ENCODE data around the gene NFKBIB. TPM values are rescaled to one million over a fixed set of nuclear protein-coding genes. Genes with fewer than 3 reads are reported as not detected.
"Not testable (repeated sequence)": the region's sequence is repeated elsewhere in the genome, so short reads cannot be mapped to it uniquely, and the experiment has no call there.

NFKBIB gene, protein sequence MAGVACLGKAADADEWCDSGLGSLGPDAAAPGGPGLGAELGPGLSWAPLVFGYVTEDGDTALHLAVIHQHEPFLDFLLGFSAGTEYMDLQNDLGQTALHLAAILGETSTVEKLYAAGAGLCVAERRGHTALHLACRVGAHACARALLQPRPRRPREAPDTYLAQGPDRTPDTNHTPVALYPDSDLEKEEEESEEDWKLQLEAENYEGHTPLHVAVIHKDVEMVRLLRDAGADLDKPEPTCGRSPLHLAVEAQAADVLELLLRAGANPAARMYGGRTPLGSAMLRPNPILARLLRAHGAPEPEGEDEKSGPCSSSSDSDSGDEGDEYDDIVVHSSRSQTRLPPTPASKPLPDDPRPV
- total RNA-seq, result 7.6 and 11.3 TPM in 2 replicates

DNA sequence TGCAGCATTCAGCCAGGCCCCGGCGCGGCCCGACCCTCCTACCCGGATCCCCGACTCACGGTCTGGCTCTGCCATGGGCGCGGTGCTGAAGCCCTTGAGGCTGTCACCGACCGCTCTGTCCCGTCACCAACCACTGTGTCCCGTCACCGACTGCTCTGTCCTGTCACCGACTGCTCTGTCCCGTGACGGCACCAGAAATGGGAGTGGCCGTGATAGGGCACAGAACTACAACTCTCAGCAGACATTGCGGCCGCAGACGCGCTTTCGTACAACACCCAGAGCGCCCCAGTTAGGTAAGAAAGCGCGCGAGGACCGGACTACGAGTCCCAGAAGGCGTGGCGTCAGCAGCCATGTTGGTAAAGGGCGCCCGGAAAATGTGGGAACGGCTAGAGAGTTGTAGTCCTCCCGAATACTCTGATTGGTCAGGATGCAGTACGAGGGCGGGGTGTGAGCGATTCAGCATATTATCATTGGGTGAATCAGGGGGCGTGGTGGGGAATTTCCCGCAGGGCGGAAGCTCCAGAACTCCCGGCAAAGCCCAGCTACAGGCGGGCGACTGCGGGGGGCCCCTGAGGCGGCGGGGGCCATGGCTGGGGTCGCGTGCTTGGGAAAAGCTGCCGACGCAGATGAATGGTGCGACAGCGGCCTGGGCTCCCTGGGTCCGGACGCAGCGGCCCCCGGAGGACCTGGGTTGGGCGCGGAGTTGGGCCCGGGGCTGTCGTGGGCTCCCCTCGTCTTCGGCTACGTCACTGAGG is at the start of gene NFKBIB, which contains the start of gene SIRT2:
Gene NFKBIB (plus strand): TSS at position 523 of the 755 bp plus-strand sequence. CDS start 64 bp downstream, at position 587.
Gene SIRT2 (minus strand): TSS at position 172 of the 755 bp plus-strand sequence. CDS start 97 bp downstream, at position 75.
- peak; percentile 100 for DNase-seq (ENCODE audit: low read depth in 2 of 2)

DNA sequence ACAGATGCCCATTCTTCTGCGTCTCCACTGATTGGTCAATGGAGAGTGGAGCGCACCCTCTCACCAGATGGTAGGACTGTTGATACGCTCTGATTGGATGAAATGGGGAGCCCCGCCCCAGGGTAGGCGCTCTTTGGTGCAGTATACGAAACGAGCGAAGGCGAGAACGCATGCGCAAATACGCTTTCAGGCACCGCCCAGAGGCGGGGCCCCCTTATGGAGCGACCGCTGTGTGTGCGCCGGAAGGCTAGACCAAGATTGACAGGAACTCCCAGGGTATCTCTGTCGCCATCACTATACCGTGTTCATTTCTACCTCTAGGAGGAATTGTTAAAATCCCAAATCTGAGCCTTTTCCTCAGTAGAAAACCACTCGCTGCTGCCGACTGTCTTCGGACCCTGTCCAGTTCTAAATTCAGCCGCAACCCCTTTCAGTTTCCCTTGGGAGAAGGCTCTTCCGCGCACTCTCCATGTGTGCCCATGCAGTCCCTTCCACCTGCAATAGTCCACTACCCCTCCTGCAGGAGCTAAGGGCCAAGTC is 49.3 kb upstream of the NFKBIB start:
- DNase-seq (ENCODE audit: low read depth in 2 of 2), result peak in 1 of 2 donors; percentile 100

DNA sequence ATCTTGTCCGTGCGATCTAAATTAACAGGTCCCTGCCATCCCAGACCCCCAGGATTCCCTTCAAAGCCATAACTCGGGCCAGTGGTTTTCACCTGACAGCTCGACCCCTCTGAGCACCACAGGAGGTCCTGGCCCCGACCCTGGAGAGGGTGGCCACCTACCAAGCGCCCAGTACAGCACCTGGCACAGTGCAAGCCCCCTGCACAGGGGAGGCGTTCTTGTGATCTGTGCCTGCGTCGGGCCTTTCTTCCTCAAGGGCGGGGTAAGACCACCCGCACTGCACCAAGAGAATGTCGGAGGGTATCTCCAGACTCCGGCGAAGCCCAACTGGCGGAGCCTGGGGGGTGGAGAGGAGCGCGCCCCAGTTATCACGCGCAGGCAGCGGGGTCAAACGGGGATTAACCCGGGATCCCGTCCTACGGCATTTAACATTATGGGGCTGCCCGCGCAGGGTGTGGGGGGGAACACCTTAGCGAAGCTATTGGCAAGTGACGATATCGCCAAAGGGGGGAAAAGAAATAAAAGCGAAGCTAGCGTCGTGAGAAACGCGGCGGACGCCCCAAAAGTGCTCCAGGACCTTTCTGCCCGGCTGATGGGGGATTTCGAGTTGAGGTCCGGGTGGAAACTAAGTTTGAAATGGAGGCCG is 48.7 kb upstream of the NFKBIB start:
- no peak for DNase-seq (ENCODE audit: low read depth in 2 of 2)

DNA sequence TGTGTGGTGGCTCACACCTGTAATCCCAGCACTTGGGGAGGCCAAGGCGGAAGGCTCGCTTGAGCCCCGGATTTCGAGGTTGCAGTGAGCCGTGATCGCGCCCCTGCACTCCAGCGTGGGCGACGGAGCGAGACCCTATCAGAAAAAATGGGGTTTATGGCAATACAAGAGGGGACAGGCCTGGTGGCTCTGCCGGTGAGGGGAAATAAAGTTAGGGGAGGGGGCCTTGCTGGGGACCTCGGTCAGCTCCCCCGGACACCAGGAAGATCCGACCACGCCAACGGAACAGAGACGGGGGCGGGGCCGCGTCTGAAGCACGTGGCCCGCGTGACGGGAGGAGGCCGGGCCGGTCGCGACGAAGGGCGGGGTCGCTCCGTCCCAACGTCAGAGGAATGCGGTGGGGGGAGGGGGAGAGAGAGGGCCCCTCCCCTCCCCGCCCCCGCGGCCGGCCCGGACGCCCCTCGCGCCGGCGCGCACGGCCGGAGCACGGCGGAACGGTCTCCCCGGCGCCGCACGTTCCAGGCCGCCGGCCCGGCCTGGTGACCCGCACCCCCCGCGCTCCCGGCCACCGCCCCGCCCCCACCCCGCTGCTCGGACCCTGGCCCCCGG is 48.0 kb upstream of the NFKBIB start:
- peak; percentile 93 to 97 for DNase-seq (ENCODE audit: low read depth in 2 of 2)

DNA sequence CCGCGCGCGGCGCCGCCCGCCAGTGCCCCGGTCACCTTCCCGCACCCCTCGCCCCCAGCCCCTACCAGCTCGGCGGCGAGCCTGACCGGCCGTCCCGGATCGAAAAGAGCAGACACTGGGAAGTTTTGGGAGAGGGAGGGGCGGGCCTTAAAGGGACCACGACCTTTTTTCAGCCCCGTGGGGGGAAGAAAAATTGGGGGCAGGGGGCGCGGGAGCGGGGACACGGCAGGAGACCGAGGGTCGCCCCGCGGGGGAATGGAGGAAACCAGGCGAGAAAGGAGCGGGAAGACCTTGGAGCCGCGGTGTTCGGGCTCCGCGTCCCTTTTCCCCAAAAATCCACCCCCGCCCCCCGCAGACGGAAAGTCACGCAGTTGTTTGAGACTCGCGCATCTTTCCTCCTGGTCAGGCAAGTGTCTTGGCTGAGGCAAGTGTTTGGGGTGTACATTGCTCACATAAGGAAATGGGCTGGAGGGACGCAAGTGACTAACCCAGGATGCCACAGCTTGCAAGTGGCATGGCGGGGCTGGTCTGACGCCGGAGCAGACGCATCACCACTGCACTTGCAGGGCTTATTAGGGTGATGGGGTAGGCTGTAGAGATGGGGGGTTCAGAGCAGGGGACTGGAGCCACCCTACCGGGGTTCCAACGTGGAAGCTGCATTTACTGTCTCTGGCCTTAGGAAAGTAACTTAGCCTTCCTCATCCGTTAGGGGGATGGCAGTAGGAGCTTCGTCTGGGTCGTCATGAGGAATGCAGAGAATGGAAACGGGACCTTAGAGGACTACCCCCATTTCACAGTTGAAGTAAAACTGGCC is 47.3 kb upstream of the NFKBIB start:
- DNase-seq (ENCODE audit: low read depth in 2 of 2), result peak; percentile 55 to 71

DNA sequence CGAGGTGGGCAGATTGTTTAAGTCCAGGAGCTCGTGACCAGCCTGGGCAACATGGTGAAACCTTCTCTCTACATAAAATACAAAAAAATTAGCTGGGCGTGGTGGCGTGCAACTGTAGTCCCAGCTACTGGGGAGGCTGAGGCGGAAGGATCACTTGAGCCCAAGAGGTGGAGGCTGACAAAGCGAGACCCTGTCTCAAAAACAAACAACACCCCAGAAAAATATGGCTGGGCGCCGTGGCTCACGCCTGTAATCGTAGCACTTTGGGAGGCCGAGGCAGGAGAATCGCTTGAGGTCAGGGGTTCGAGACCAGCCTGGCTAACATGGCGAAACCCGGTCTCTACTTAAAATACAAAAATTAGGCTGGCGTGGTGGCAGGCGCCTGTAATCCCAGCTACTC is 46.6 kb upstream of the NFKBIB start:
- DNase-seq (ENCODE audit: low read depth in 2 of 2), result no peak

DNA sequence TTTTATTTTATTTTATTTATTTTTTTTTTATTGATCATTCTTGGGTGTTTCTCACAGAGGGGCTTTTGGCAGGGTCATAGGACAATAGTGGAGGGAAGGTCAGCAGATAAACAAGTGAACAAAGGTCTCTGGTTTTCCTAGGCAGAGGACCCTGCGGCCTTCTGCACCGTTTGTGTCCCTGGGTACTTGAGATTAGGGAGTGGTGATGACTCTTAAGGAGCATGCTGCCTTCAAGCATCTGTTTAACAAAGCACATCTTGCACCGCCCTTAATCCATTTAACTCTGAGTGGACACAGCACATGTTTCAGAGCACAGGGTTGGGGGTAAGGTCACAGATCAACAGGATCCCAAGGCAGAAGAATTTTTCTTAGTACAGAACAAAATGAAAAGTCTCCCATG is 44.8 kb upstream of the NFKBIB start:
- not testable (repeated sequence) for DNase-seq (ENCODE audit: low read depth in 2 of 2)

DNA sequence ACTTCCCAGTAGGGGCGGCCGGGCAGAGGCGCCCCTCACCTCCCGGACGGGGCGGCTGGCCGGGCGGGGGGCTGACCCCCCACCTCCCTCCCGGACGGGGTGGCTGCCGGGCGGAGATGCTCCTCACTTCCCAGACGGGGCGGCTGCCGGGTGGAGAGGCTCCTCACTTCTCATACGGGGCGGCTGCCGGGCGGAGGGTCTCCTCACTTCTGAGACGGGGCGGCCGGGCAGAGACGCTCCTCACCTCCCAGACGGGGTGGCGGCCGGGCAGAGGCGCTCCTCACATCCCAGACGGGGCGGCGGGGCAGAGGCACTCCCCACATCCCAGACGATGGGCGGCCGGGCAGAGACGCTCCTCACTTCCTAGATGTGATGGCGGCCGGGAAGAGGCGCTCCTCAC is 44.0 kb upstream of the NFKBIB start:
- not testable (repeated sequence) for DNase-seq (ENCODE audit: low read depth in 2 of 2)

DNA sequence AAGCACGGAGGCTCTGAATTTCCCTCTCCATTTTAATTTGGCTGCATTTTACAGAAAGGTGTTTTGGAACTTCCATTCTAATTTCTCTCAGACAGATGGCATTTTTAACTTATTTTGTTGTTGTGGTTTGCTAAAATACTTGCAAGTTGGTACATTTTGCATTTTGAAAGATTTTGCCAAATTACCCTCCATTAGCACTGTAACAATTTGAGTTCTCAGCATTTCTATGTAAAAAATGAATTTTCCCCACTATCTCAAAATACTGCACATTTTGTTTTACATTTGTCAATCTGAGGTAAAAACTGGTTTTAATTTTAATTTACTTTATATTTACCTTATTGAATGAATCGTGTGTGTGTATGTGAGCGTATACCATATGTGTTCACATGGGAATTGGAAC is 43.0 kb upstream of the NFKBIB start:
- no peak for DNase-seq (ENCODE audit: low read depth in 2 of 2)

DNA sequence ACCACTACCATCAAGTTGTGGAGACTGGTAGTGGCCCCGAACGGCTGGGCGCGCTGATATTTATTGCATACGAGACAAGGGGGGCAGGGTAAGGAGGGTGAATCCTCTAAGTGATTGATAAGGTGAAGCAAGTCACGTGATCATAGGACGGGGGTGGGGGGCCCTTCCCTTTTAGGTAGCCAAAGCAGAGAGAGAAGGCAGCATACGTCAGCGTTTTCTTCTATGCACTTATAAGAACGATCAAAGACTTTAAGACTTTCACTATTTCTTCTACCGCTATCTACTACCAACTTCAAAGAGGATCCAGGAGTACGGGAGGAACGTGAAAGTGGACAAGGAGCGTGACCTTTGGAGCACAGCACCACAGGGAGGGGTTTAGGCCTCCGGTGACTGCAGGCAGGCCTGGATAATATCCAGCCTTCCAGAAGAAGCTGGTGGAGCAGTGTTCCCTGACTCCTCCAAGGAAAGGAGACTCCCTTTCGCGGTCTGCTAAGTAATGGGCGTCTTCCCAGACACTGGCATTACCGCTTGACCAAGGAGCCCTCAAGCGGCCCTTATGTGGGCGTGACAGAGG is 40.1 kb upstream of the NFKBIB start:
- not testable (repeated sequence) for DNase-seq (ENCODE audit: low read depth in 2 of 2)

DNA sequence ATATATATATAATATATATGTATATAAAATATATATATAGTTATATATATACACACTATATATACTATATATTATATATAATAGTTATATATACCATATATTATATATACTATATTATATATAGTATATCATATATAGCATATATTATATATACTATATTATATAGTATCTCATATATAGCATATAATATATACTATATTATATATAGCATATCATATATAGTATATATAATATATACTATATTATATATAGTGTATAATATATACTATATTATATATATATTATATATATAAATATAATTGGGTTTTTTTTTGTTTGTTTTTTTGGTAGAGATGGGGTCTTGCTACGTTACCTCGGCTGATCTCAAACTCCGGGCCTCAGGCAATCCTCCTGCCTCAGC is 38.4 kb upstream of the NFKBIB start:
- no peak for DNase-seq (ENCODE audit: low read depth in 2 of 2)

DNA sequence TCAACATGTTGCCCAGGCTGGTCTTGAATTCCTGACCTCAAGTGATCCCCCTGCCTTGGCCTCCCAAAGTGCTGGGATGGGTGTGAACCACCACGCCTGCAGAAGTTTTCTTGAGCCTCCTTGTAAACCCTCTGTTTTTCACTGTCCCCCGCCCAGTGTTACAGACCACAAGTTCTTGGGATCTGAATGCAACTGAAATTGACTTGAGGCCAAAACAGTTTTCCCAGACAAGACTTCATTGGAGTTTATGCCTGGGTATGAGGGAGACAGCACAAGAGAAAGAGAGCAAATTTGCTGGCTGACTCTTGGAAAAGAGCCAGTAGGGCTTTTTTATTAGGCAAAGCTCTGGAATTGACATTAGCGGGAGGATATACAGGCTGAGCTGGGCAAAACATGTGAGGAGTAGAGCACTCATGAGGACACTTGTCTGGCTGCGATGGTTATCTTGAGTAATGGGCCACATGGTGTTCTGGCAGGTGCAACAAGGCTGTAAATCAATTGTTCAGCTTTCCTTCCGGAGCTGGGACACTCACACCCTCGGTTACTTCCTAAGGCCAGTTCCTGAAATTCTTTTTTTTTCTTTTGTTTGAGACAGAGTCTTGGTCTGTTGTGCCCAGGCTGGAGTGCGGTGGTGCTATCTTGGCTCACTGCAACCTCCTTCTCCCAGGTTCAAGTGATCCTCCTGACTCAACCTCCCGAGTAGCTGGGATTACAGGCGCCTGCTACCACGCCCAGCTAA is 37.3 kb upstream of the NFKBIB start:
- peak; percentile 91 to 93 for DNase-seq (ENCODE audit: low read depth in 2 of 2)

DNA sequence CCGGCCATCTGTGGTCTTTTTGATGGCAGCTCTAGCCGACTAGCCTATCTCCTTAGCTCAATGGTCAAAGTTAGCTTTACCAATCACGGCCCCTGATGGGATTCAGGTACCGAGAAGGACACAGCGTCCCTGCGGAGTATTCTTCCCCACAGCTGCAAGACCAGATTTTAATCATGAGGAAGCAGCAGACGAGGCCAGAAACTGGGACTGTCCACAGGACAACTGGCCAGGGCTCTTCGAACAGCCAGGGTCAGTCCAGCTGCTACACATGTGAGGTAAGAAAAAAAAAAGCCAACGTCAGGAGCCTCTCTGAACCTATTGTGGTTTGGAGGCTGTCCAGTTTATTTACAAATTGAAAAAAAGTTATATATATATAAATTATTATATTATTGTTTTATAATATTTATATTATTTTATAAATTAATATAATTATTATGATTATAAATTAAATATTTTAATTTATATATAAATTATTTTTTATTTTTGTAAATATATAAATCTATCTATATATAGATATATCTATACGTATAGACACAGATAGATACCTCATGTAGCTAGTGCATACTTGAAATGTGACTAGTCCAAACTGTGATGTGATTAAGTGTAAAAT is 32.5 kb upstream of the NFKBIB start:
- no peak for DNase-seq (ENCODE audit: low read depth in 2 of 2)

DNA sequence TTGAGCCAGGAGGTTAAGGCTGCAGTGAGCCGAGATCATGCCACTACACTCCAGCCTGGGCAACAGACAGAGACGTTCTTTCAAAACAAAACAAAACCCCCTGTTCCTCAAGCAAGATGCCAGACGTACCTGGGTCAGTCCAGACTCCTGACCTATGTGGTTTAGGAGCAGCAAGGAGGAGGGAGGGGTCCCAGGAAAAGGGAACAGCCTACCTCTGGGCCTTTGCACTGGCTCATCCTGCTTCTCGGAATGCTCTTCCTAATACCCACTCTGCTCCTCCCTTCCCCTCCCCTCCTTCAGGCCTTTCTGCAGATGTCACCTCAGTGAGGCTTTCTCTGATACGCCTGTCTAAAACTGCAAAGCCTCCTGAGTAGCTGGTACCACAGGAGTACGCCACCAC is 31.2 kb upstream of the NFKBIB start:
- no peak for DNase-seq (ENCODE audit: low read depth in 2 of 2)

DNA sequence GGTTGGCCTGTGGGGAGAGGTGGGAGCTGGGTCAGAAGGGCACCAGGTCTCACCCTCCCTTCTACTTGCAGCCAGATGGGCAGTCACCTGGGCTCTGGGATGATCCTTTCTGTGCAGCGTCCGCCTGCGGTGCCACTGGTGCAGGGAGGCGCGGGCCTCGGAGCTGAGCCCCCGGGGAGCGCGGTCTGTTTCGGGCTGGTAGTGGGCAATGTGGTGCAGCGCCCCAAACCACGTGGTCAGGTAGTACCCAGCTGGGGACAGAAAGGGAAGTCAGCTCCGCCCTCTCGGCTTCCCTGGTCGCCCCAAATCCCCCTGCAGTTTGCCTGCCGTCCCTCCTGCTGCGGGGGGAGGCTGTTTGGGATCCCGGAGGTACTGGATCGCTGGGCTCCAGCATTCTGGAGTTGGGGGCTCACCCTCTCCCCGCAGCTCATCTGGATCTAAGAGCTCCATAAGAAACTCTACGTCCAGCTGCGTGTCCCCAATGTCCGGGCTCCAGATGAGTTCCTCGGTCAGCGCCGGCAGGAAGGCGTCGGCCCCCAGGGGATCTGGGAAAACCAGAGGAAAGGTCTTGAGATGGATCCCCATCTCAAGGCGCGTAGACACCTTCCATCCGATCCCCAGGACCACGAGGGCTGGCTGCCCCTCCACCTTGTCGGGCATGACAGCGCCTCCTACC is 30.5 kb upstream of the NFKBIB start:
- peak in 1 of 2 donors; percentile 22 for DNase-seq (ENCODE audit: low read depth in 2 of 2)

DNA sequence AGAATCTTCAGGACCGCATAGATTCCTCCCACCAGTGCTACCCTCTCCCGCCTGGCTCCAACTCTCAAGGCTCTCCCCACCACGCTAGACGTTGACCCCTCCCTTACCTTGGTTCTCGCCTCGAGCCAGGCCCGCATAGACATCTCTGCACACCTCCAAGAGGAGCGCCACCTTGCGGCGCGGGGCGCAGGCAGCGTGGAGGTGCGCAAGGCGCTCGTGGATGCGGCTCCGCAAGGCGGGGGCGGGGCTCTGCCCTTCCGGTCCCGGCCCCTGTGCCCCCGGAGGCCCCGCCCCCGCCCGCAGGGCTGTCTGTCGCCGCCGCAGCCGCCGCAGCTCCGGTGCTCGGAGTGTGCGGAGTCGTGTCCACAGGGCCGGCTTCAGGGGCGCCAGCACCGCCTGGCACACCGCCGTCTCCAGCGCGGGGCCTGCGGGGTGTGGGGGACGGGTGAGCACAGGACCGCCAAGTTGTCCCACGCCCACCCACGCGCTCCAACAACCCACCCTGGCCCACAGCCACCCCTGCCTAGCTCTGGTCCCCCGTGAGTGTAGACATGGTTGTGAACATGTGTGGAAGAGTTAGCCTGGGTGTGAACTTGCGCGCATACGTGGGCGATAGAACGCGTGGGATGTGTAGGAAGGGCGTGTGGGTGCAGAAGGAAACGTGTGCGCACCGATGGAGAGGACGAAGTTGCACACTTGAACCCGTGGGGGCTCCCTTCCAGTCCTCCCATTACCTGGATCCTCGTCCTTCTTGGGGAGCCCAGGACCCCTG is 29.7 kb upstream of the NFKBIB start:
- DNase-seq (ENCODE audit: low read depth in 2 of 2), result peak; percentile 58 to 77

DNA sequence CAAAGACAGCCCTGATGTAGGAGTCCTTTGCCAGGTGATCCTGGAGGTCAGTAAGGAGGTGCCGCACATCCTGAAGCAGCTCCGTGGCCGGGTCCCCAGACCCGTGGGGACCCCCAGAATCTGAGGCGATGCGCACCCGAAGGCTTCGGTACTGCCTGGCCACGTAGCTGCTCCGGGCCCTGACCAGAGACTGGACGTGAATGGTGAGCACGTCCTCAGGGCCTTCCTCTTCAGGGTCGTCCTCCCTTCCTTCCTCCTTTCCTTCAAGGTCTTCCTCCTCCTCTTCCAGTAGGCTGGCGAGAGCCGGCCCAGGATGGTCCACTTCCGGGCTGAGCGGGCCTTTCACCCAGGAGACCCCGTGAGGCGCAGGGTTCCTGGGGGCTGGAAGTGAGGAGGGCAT is 29.2 kb upstream of the NFKBIB start:
- DNase-seq (ENCODE audit: low read depth in 2 of 2), result no peak

DNA sequence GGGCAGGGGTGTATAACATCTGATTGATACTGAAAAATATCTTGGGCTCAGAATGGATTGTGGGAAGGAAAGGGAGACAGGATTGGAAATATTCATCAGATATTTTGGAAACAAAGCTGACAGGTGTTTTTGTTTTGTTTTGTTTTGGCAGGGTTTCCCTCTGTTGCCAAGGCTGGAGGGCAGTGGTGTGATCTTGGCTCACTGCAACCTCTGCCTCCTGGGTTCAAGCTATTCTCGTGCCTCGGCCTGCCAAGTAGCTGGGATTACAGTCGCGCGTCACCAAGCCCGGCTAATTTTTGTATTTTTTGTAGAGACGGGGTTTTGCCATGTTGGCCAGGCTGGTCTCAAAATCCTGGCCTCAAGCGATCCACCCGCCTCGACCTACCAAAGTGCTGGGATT is 26.4 kb upstream of the NFKBIB start:
- DNase-seq (ENCODE audit: low read depth in 2 of 2), result not testable (repeated sequence)

Data from lung microvascular endothelial cell (primary cell).